Right ventricle myocardium inferior (tissue), 1 donor: ENCODE data around the gene ORC2. TPM values are rescaled to one million over a fixed set of nuclear protein-coding genes. Genes with fewer than 3 reads are reported as not detected.
"Not testable (repeated sequence)": the region's sequence is repeated elsewhere in the genome, so short reads cannot be mapped to it uniquely, and the experiment has no call there.

ENCODE experiments used
- ATAC-seq: fragments of 200-7000 bp; cut with Tn5 transposase; one replicate; pipeline ENCODE4 v1.9.1; 2020; ENCODE audit warnings: mild to moderate bottlenecking, moderate library complexity
- DNase-seq: peaks from one replicate; pipeline ENCODE4 v3.0.0; 2021; ENCODE audit errors: missing footprints
- intact Hi-C: fragments of 100-400 bp; cut with DNase I; formaldehyde crosslinking; loops from one replicate; pipeline ENCODE4 v1.11.0; 2022
- total RNA-seq: library from RNA; stranded (reverse); fragmentation: NEBNext Ultra II Directional; extraction: Animal tissue kit (Norgen Biotek cat#: 25700); gene quantifications from one replicate; pipeline ENCODE4 v1.2.1, GENCODE V29; 2021
- donor health status: DM: no; HTN: yes; CAD: no; lungs with severe emphysema.

ORC2 gene
- total RNA-seq, 1 donor from 2014 or later: 20.3 TPM

DNA sequence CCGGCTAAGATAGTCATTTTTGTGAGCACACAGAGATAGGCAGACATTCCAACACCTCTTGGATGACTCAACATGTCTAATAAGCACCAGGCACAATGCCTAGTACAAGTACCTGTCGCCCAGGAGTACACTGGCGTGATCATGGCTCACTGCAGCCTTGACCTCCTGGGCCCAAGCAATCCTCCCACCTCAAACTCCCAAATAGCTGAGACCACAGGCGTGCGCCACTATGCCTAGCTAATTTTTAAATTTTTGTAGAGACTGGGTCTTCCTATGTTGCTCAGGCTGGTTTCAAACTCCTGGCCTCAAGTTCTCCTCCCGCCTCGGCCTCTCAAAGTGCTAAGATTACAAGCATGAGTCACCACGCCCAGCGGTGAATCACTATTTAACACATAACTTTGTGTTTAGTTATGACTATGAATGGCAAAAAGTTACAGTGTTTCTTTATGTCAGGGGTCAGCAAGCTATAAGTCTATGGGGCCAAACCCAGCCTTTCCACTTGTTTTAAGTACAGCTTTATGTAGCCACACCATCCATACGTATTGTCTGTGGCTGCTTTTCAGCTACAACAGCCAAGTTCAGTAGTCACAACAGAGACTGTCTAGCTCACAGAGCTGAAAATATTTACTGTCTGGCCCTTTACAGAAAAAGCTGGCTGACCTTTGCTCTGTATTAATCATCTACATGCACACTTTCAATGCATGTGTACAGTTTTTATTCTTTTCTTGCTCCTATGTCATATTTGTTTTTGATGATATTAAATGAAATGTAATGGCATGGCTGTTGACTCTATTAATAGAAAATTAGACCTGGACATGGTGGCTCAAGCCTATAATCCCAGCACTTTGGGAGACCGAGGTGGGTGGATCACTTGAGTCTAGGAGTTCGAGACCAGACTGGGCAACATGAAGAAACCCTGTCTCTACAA, 18.7 kb downstream of the ORC2 start:
- intact Hi-C loops: no loop called here
- no peak for ATAC-seq

GRCh38 chr2:200943527-200944105, 19.8 kb downstream of the ORC2 start:
- DNase-seq (no peak), ATAC-seq (no peak)
- intact Hi-C loops: no loop called here

More for the DNA sequence above, 18.7 kb downstream of the ORC2 start:
- no peak for DNase-seq

- no peak for DNase-seq
- ATAC-seq: no peak
- intact Hi-C loops: no loop called here
Measured at GRCh38 chr2:200939832-200940231, 23.6 kb downstream of the ORC2 start.

- DNase-seq: no peak
- ATAC-seq: no peak
- intact Hi-C loops: no loop called here
Measured at GRCh38 chr2:200930947-200931626, 32.4 kb downstream of the ORC2 start.

DNA sequence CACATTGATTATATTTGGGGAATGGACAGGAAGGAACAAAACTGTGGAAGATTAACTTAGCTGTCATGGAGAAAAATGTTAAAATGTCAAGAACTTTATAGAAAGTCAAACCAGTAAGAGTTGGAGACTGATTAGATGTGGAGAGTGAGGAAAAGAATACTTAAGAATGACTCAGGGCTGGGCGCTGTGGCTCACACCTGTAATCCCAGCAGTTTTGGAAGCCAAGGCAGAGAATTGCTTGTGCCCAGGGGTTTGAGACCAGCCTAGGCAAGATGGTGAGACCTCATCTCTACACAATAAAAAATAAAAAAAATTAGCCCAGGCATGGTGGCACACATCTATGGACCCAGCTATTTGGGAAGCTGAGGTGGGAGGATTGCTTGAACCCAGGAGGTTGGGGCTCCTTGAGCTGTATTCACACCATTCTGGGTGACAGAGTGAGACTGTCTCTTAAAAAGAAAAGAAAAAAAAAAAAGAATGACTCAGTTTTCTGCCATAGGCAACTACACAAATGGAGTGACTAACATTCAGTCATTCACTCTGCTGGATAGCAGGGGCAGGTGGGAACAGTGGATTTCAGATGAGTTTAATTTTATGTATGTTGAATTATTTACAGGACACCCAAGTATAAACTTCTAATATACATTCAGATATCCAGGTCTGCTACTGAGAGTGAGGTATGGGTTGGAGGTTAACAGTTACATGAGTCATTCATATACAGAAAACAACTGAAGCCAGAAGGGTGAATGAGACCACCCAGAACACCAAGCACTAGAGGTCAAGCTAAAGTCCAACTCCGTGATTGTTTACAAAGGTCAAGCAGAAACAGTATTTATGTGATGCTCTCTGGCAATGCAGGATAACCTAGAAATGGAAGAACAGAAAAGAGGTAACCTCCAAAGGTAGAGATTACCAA, 33.9 kb downstream of the ORC2 start:
- intact Hi-C loops: no loop called here
- no peak for DNase-seq
- no peak for ATAC-seq

DNA sequence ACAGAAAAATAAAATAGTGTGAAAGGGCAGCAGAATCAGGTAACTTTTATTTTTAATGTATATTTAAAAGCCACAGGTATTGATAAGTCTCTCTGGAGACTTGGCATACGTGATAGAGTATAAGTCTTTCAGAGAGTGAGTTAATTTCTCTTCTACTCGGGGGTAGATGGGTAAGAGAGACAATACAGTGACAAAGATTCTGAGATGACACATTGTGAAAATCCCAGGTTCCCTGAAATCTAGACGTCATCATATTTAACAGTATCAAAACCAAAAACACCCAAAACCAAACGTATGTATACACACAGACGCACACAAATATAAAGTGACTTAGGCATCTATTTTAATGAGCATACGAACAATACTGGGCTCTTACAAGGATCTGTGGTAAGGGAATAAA, 41.0 kb downstream of the ORC2 start:
- no peak for DNase-seq
- intact Hi-C loops: no loop called here
- ATAC-seq: no peak

DNA sequence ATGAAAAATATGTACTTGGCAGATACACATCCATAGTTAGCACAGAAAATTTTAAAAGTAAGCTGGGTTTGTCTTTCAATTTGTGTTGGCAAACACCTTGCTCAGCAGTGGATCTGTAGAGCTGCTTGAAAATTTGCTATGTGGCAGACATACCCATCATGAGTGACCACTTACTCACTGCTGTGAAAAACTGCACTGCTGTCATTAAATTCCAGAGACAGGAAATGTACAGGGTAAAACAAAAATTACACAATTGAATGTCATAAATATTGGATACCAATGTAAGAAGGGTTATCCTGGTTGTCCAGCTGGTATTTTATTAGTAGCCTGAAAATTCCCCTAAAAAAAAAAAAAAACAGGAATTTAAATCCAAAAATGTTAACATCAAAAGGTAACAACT, 49.8 kb downstream of the ORC2 start:
- ATAC-seq: no peak
- no peak for DNase-seq
- intact Hi-C loops: no loop called here

DNA sequence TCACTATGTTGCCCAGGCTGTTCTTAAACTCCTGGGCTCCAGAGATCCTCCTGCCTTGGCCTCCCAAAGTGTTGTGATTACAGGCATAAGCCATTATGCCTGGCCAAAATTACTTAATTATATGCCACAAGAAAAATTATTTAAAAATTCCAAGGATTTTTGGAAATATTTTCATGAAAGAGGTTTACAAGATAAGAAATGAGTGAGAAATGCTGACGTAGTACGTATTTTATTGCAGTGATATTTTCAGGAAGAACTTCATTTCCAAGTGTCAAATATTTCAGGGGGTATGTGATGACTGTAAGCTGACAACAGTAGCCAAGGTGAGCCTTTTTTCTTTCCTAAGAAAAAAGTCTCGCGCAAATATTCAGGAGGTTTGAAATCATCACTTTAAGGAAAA, 53.5 kb downstream of the ORC2 start:
- ATAC-seq (no peak), DNase-seq (no peak)
- intact Hi-C loops: no loop called here

GRCh38 chr2:200905618-200906296, 57.7 kb downstream of the ORC2 start:
- DNase-seq: peak; percentile 77
- intact Hi-C loops: loop anchor here (1.0 to 2.0 kb wide), 2 partner anchors 164 to 271 kb away; no protein-coding TSS in a partner anchor
- peak; percentile 72 for ATAC-seq

GRCh38 chr2:200901459-200902072, 61.9 kb downstream of the ORC2 start:
- DNase-seq (no peak), ATAC-seq (peak; percentile 78)
- intact Hi-C loops: no loop called here

DNA sequence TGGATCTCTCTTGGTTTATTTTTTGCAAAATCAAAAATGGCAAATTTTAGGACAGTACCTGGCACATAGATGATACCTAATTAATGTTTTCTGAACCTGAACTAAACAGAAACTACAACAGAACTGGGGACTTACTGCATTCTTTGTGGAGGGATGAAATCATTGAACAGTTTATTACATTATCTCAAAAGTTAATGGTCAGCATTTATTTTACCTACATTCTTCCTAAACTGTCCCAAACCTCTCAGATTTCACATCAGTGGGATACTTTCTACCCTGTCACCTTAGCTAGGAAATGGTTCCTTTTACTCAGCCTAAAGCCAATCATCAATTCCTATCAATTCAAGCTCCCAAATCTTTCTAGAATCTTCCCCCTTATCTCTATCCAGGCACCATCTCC, 64.0 kb downstream of the ORC2 start:
- intact Hi-C loops: no loop called here
- no peak for ATAC-seq
- DNase-seq: no peak

- peak; percentile 97 for ATAC-seq
- intact Hi-C loops: loop anchor here (2.0 kb wide), 1 partner anchor 24 kb away; the partner anchor contains the start of gene CLK1
- peak; percentile 98 for DNase-seq
Measured at GRCh38 chr2:200888704-200889625, 74.5 kb downstream of the ORC2 start, which contains the start of the genes NIF3L1 and PPIL3. Gene NIF3L1 (plus strand): TSS chr2:200889371. CDS start chr2:200891944, 2,573 bp downstream. Gene PPIL3 (minus strand): TSS chr2:200889077. CDS start chr2:200887615, 1,462 bp downstream.

DNA sequence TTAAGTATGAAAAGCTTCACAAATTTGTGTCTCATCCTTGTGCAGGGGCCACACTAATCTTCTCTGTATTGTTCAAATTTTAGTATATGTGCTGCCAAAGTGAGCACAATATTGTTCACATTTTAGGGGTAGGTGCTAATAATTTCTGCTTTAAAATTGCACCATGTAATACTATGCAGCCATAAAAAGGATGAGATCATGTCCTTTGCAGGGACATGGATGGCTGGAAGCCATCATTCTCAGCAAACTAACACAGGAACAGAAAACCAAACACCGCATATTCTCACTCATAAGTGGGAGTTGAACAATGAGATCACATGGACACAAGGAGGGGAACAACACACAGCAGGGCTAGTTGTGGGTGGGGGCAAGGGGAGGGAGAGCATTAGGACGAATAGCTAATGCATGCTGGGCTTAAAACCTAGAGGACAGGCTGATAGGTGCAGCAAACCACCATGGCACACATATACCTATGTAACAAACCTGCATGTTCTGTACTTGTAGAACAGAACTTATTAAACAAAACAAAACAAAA, 81.7 kb downstream of the ORC2 start:
- DNase-seq, ATAC-seq, intact Hi-C loops: not testable (repeated sequence)

DNA sequence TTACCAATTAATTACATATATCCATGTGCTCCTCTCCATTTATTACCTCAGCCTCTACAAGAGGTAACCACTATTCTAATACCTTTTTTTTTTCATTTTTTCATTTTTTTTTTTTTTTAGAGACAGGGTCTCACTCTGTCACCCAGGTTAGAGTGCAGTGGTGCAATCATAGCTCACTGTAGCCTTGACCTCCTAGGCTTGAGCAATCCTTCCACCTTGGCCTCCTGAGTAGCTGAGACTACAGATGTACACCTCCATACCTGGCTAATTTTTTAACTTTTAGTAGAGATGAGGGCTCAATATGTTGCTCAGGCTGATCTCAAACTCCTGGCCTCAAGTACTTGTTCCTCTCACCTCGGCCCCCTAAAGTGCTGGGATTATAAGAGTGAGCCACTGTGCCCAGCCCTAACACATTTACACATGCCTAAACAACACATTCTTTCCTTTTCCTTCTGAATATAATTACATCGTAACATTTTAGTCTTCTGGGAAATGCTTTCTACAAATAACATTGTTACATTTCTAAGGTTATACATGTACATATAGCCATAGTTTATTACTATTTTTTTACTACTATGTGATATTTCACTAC, 85.1 kb downstream of the ORC2 start:
- intact Hi-C loops: no loop called here
- no peak for ATAC-seq

DNA sequence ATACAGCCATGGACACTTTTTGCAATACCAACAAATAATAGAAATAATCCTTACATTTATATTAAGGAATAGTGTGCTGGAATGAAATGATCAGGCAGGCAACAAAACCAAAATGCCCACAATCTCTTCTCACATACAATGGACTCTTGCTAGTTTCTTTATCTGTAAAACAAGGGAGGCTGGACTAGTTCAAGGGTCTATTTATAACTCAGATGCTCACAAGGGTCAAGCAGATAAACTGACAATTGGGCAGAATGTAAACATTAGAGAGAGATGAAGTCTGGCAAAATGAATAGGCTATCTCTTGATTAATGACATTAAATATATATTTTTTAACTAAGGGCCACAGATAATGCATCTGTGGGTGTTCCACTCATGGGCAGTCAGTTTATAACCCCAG, 86.0 kb downstream of the ORC2 start:
- intact Hi-C loops: no loop called here
- DNase-seq (no peak), ATAC-seq (peak; percentile 70)

More for the DNA sequence above, 85.1 kb downstream of the ORC2 start:
- DNase-seq: no peak

GRCh38 chr2:200873560-200873959, 89.9 kb downstream of the ORC2 start:
- ATAC-seq (no peak), DNase-seq (no peak)
- intact Hi-C loops: no loop called here
